Keratinocyte (primary cell): ENCODE measurements around the gene UBR3. TPM values are rescaled to one million over a fixed set of nuclear protein-coding genes. Genes with fewer than 3 reads are reported as not detected.

Experiments
- DNase-seq: peaks from one replicate; pipeline ENCODE4 v3.0.0-alpha.2; 2011; ENCODE audit warnings: low read depth, missing footprints, low spot score
- FAIRE-seq: peaks from 2 replicates; lab custom pipeline; 2011; peaks lifted over from hg19 to GRCh38; lab: Jason Lieb, UNC
- H2AFZ ChIP-seq: 2 replicates; pipeline ENCODE4 v1.6.0; 2012; ENCODE audit warnings: low read length, control low read depth, inconsistent platforms; ENCODE audit not compliant: control insufficient read depth
- H3K27ac ChIP-seq: 2 replicates; pipeline ENCODE4 v1.5.1; 2011; ENCODE audit warnings: low read length; ENCODE audit not compliant: control insufficient read depth, insufficient read depth
- H3K27me3 ChIP-seq: 3 replicates; pipeline ENCODE4 v1.6.0; 2011; ENCODE audit warnings: low read length; ENCODE audit not compliant: control insufficient read depth, insufficient read depth; ENCODE audit errors: extremely low read depth
- H3K36me3 ChIP-seq, 2 experiments: 2 replicates in 1 of 2; 3 replicates in 1 of 2; pipeline ENCODE4 v1.5.1; 2011; ENCODE audit warnings: low read length in 2 of 2, mild to moderate bottlenecking in 1 of 2; ENCODE audit not compliant: control insufficient read depth in 2 of 2, insufficient read depth in 2 of 2; ENCODE audit errors: extremely low read depth in 1 of 2
- H3K4me1 ChIP-seq: 3 replicates; pipeline ENCODE4 v1.5.1; 2011; ENCODE audit warnings: low read length; ENCODE audit not compliant: control insufficient read depth, insufficient read depth; ENCODE audit errors: extremely low read depth
- H3K4me2 ChIP-seq: 3 replicates; pipeline ENCODE4 v1.6.0; 2011; ENCODE audit warnings: low read depth, low read length; ENCODE audit not compliant: control insufficient read depth, insufficient read depth; ENCODE audit errors: extremely low read depth
- H3K4me3 ChIP-seq, 3 experiments: fragments of 200-600 bp in 1 of 3; sonication (generic) in 1 of 3; 2 replicates in 2 of 3; 3 replicates in 1 of 3; pipeline ENCODE4 v1.5.1; 2011 to 2016; ENCODE audit warnings: low read length in 3 of 3, mild to moderate bottlenecking in 3 of 3, control low read depth in 2 of 3, inconsistent platforms in 1 of 3, low read depth in 1 of 3, mixed read lengths in 1 of 3, mixed run types in 1 of 3, moderate library complexity in 1 of 3; ENCODE audit not compliant: control insufficient read depth in 2 of 3, insufficient read depth in 2 of 3; ENCODE audit errors: extremely low read depth in 1 of 3
- H3K79me2 ChIP-seq: 2 replicates; pipeline ENCODE4 v1.6.0; 2012; ENCODE audit warnings: low read length; ENCODE audit not compliant: control insufficient read depth, insufficient read depth
- H3K9ac ChIP-seq: 3 replicates; pipeline ENCODE4 v1.6.0; 2011; ENCODE audit warnings: low read length; ENCODE audit not compliant: control insufficient read depth, insufficient read depth; ENCODE audit errors: extremely low read depth
- H3K9me1 ChIP-seq: 3 replicates; pipeline ENCODE4 v1.6.0; 2011; ENCODE audit warnings: low read length; ENCODE audit not compliant: control insufficient read depth, insufficient read depth; ENCODE audit errors: extremely low read depth
- H3K9me3 ChIP-seq: 2 replicates; pipeline ENCODE4 v1.5.1; 2012; ENCODE audit warnings: low read depth, low read length; ENCODE audit not compliant: control insufficient read depth
- H4K20me1 ChIP-seq: 3 replicates; pipeline ENCODE4 v1.6.0; 2011; ENCODE audit warnings: low read length; ENCODE audit not compliant: control insufficient read depth, insufficient read depth; ENCODE audit errors: extremely low read depth
- CTCF ChIP-seq, 3 experiments: IDR thresholded peaks in 1 of 3; conservative IDR thresholded peaks in 1 of 3; optimal IDR thresholded peaks in 1 of 3; 2 replicates in 2 of 3; 3 replicates in 1 of 3; pipeline versions ENCODE3 to v1.5.1; 2011; ENCODE audit warnings: low read length in 3 of 3, mild to moderate bottlenecking in 3 of 3, moderate library complexity in 2 of 3, control low read depth in 1 of 3, inconsistent platforms in 1 of 3; ENCODE audit not compliant: insufficient read depth in 2 of 3; ENCODE audit errors: extremely low read depth in 1 of 3
- EZH2 ChIP-seq: IDR thresholded peaks from one replicate; pipeline ENCODE4 v1.6.1; 2012; ENCODE audit warnings: inconsistent platforms, mild to moderate bottlenecking, low read length, moderate library complexity
- dilution Hi-C: fragments of 300-500 bp; cut with MboI; formaldehyde crosslinking; loops from one replicate; pipeline ENCODE4 v1.7.0; 2020; ENCODE audit warnings: low sequenced_read_pairs; ENCODE audit not compliant: extremely low pct_ligation_motif_present
- polyA plus RNA-seq, 5 experiments: library from polyadenylated mRNA; depleted of rRNA in 3 of 5; stranded (reverse) in 3 of 5; stranded (forward) in 1 of 5; unstranded in 1 of 5; fragments of >200 nt; gene quantifications; 1 replicate in 1 of 5; 2 replicates in 3 of 5; 3 replicates in 1 of 5; pipeline versions ENCODE4 v1.2.1 to v1.2.3, GENCODE V29; 2011 to 2012; ENCODE audit warnings: missing spikeins in 2 of 5, low read depth in 1 of 5, low replicate concordance in 1 of 5

UBR3 gene
- polyA plus RNA-seq, 1 donor (not counting 4 experiments of a cell fraction or from before 2014, with no cell fraction given): 14.7 TPM

- Histone ChIP-seq H3K4me3 (no peak overlapping the region), H3K9me3 (no peaks in the 10 kb centered on the region), H3K9ac (no peak overlapping the region), H3K36me3 (peaks cover 2 to 4% of the 10 kb centered on the region in 2 experiments), H2AFZ (no peak overlapping the region), H3K4me1 (no peaks in the 10 kb centered on the region), H3K79me2 (no peaks in the 10 kb centered on the region), H4K20me1 (no peaks in the 10 kb centered on the region), H3K4me2 (no peak overlapping the region), H3K27me3 (no peaks in the 10 kb centered on the region), H3K27ac (no peak overlapping the region), H3K9me1 (no peaks in the 10 kb centered on the region)
- FAIRE-seq (no peak), DNase-seq (no peak)
- TF ChIP-seq EZH2: no peak
- TF ChIP-seq CTCF (optimal IDR thresholded peaks at IDR 0.05 in 1 of 3, IDR thresholded peaks at IDR 0.05 in 1 of 3, conservative IDR thresholded peaks at IDR 0.05 in 1 of 3; ENCODE audit: extremely low read depth in 1 of 3, insufficient read depth in 2 of 3, low read length in 3 of 3): no peak
- dilution Hi-C loops: no loop called here
Observed at GRCh38 chr2:170006587-170007325, 179.5 kb downstream of the UBR3 start.

- Histone ChIP-seq H4K20me1 (no peaks in the 10 kb centered on the region), H3K9me3 (no peaks in the 10 kb centered on the region)
- dilution Hi-C loops: no loop called here
Observed at GRCh38 chr2:170009209-170009608, 182.0 kb downstream of the UBR3 start.

More at GRCh38 chr2:170009209-170009608, 182.0 kb downstream of the UBR3 start:
- no peak for DNase-seq
- H3K27ac ChIP-seq: no peak overlapping the region
- no peak for FAIRE-seq
- no peak overlapping the region for H2AFZ ChIP-seq
- H3K79me2 ChIP-seq: no peaks in the 10 kb centered on the region
- no peak overlapping the region for H3K9ac ChIP-seq
- H3K4me2 ChIP-seq: no peak overlapping the region
- TF ChIP-seq CTCF (optimal IDR thresholded peaks at IDR 0.05 in 1 of 3, IDR thresholded peaks at IDR 0.05 in 1 of 3, conservative IDR thresholded peaks at IDR 0.05 in 1 of 3; ENCODE audit: extremely low read depth in 1 of 3, insufficient read depth in 2 of 3, low read length in 3 of 3) (no peak), EZH2 (no peak)
- no peak overlapping the region for H3K4me3 ChIP-seq
- H3K4me1 ChIP-seq: no peaks in the 10 kb centered on the region
- peaks cover 0 to 9% of the 10 kb centered on the region in 2 experiments for H3K36me3 ChIP-seq
- H3K27me3 ChIP-seq: no peaks in the 10 kb centered on the region
- no peaks in the 10 kb centered on the region for H3K9me1 ChIP-seq
